ENCODE data around the gene PRKCB. TPM values are rescaled to one million over a fixed set of nuclear protein-coding genes. Genes with fewer than 3 reads are reported as not detected.

The PRKCB gene
- total RNA-seq, 1 experiment from 2014 or later, result 0.89 TPM

GRCh38 chr16:23967775-23968174, 132.0 kb downstream of the PRKCB start:
- Histone ChIP-seq H3K36me3 (ENCODE audit: control insufficient read depth in 1 of 2, insufficient read depth in 2 of 2, low read length in 2 of 2) (no peaks in the 10 kb centered on the region), H3K79me2 (ENCODE audit: insufficient read depth, low read length) (no peaks in the 10 kb centered on the region), H3K9me3 (ENCODE audit: control insufficient read depth in 1 of 2, insufficient read depth in 1 of 2, low read depth in 1 of 2, low read length in 2 of 2) (no peaks in the 10 kb centered on the region), H4K20me1 (ENCODE audit: insufficient read depth) (no peaks in the 10 kb centered on the region), H2AFZ (ENCODE audit: low read depth, low read length, poor library complexity, severe bottlenecking) (no peak overlapping the region), H3K9ac (ENCODE audit: low read length) (no peak overlapping the region), H3K4me2 (ENCODE audit: low read length) (no peak overlapping the region), H3K27ac (ENCODE audit: low read depth, low read length) (no peak overlapping the region), H3K9me2 (ENCODE audit: insufficient read depth) (no peaks in the 10 kb centered on the region), H3K4me3 (replicated peaks in 1 of 2; ENCODE audit: low read depth in 1 of 2, low read length in 2 of 2) (no peak overlapping the region), H3K27me3 (ENCODE audit: insufficient read depth, low read length) (peaks cover 36% of the 10 kb centered on the region), H3K4me1 (ENCODE audit: control insufficient read depth in 1 of 2, insufficient read depth in 2 of 2, low read length in 2 of 2) (no peaks in the 10 kb centered on the region)
- BruUV-seq (replicated peaks), result no TSS peak
- CTCF ChIA-PET, result no interaction called here
- intact Hi-C loops (cut with micrococcal nuclease), result no loop called here
- RAD21 ChIA-PET (ENCODE audit: low non-redundant PET in 1 of 2, low total read pairs in 2 of 2, uncharacterized antibody in 2 of 2, unreplicated experiment in 2 of 2), result no interaction called here
- TF ChIP-seq CTCF (IDR thresholded peaks at IDR 0.05 in 2 of 3, conservative IDR thresholded peaks at IDR 0.05 in 1 of 3; ENCODE audit: borderline replicate concordance in 1 of 3, insufficient read depth in 1 of 3, low read depth in 2 of 3, low read length in 2 of 3) (no peak), ZFX (IDR thresholded peaks at IDR 0.05) (no peak), MAX (IDR thresholded peaks at IDR 0.05) (no peak), POLR2AphosphoS5 (IDR thresholded peaks at IDR 0.05; ENCODE audit: low read depth, low read length) (no peak), RAD21 (IDR thresholded peaks at IDR 0.05; ENCODE audit: low read depth) (no peak), CBX3 (IDR thresholded peaks at IDR 0.05; ENCODE audit: low read depth) (no peak), EGR1 (IDR thresholded peaks at IDR 0.05; ENCODE audit: low read depth) (no peak), ZBTB33 (IDR thresholded peaks at IDR 0.05; ENCODE audit: extremely low read depth, insufficient replicate concordance, low read length) (no peak), SRF (IDR thresholded peaks at IDR 0.05; ENCODE audit: low read depth) (no peak), TCF7L2 (IDR thresholded peaks at IDR 0.05; ENCODE audit: borderline replicate concordance, extremely low read depth, insufficient read depth, insufficient read length) (no peak), SIN3A (IDR thresholded peaks at IDR 0.05; ENCODE audit: low read depth) (no peak), ELF1 (IDR thresholded peaks at IDR 0.05; ENCODE audit: borderline replicate concordance, low read depth) (no peak), ATF3 (IDR thresholded peaks at IDR 0.05) (no peak), EZH2 (IDR thresholded peaks at IDR 0.05) (no peak), JUND (IDR thresholded peaks at IDR 0.05) (no peak)
- ATAC-seq (no peak), DNase-seq (ENCODE audit: low read depth, low spot score) (no peak)
- POLR2A ChIA-PET, result no interaction called here

Measured in HCT116 (cell line).